ENCODE results near the gene CYYR1. TPM values are rescaled to one million over a fixed set of nuclear protein-coding genes. Genes with fewer than 3 reads are reported as not detected.

The CYYR1 gene
- total and polyA plus RNA-seq, 8 donors, result 20.4 to 88.0 (median 75.9) TPM

- no peaks in the 10 kb centered on the region for H3K4me1 ChIP-seq
- H3K27me3 ChIP-seq, result no peaks in the 10 kb centered on the region
- H3K9me3 ChIP-seq, result peaks cover 0 to 1% of the 10 kb centered on the region in 2 donors
- H3K4me3 ChIP-seq, result no peak overlapping the region
- no peak for ATAC-seq
- intact Hi-C loops (cut with DNase I), result no loop called here
- H3K27ac ChIP-seq, result no peak overlapping the region
- no peak for TF ChIP-seq CTCF (IDR thresholded peaks at IDR 0.05)
- DNase-seq, result no peak
- H3K36me3 ChIP-seq, result no peaks in the 10 kb centered on the region
Measured at GRCh38 chr21:26534517-26534916, 38.6 kb downstream of the CYYR1 start.

- Histone ChIP-seq H3K27me3 (no peaks in the 10 kb centered on the region), H3K4me3 (no peak overlapping the region), H3K36me3 (no peaks in the 10 kb centered on the region), H3K27ac (no peak overlapping the region), H3K4me1 (no peaks in the 10 kb centered on the region), H3K9me3 (peaks cover 0 to 1% of the 10 kb centered on the region in 2 donors)
- no peak for TF ChIP-seq CTCF (IDR thresholded peaks at IDR 0.05)
- intact Hi-C loops (cut with DNase I), result no loop called here
- DNase-seq (no peak), ATAC-seq (no peak)
Measured at GRCh38 chr21:26532208-26532607, 40.9 kb downstream of the CYYR1 start.

GRCh38 chr21:26529526-26529925, 43.6 kb downstream of the CYYR1 start:
- Histone ChIP-seq H3K4me1 (no peaks in the 10 kb centered on the region), H3K36me3 (no peaks in the 10 kb centered on the region), H3K9me3 (peaks cover 0 to 1% of the 10 kb centered on the region in 2 donors), H3K4me3 (no peak overlapping the region), H3K27me3 (no peaks in the 10 kb centered on the region), H3K27ac (no peak overlapping the region)
- ATAC-seq, result no peak
- intact Hi-C loops (cut with DNase I), result no loop called here
- TF ChIP-seq CTCF (IDR thresholded peaks at IDR 0.05), result no peak
- DNase-seq, result no peak

- intact Hi-C loops (cut with DNase I), result no loop called here
- no peak for ATAC-seq
- Histone ChIP-seq H3K36me3 (no peaks in the 10 kb centered on the region), H3K27me3 (no peaks in the 10 kb centered on the region), H3K9me3 (peaks cover 0 to 1% of the 10 kb centered on the region in 2 donors), H3K4me3 (no peak overlapping the region), H3K27ac (no peak overlapping the region), H3K4me1 (no peaks in the 10 kb centered on the region)
- TF ChIP-seq CTCF (IDR thresholded peaks at IDR 0.05), result no peak
- no peak for DNase-seq
Measured at GRCh38 chr21:26528882-26529281, 44.2 kb downstream of the CYYR1 start.

- no peak for ATAC-seq
- no peak overlapping the region for H3K4me3 ChIP-seq
- intact Hi-C loops (cut with DNase I), result no loop called here
- TF ChIP-seq CTCF (IDR thresholded peaks at IDR 0.05), result no peak
- DNase-seq, result no peak
- no peak overlapping the region for H3K27ac ChIP-seq
- peaks cover 0 to 6% of the 10 kb centered on the region in 2 donors for H3K9me3 ChIP-seq
- no peaks in the 10 kb centered on the region for H3K36me3 ChIP-seq
- H3K4me1 ChIP-seq, result no peaks in the 10 kb centered on the region
- no peaks in the 10 kb centered on the region for H3K27me3 ChIP-seq
Measured at GRCh38 chr21:26522704-26523103, 50.4 kb downstream of the CYYR1 start.
